ENCODE data around the gene RELB. TPM values are rescaled to one million over a fixed set of nuclear protein-coding genes. Genes with fewer than 3 reads are reported as not detected.
A peak's percentile ranks its signal among the peaks of the same experiment; 100 is the strongest.

Gene RELB
- total and polyA plus RNA-seq, 10 of the 15 experiments (the other 5 are each of a cell fraction or from before 2014, with no cell fraction given), result 0.66 to 43.8 (median 12.8) TPM

DNA sequence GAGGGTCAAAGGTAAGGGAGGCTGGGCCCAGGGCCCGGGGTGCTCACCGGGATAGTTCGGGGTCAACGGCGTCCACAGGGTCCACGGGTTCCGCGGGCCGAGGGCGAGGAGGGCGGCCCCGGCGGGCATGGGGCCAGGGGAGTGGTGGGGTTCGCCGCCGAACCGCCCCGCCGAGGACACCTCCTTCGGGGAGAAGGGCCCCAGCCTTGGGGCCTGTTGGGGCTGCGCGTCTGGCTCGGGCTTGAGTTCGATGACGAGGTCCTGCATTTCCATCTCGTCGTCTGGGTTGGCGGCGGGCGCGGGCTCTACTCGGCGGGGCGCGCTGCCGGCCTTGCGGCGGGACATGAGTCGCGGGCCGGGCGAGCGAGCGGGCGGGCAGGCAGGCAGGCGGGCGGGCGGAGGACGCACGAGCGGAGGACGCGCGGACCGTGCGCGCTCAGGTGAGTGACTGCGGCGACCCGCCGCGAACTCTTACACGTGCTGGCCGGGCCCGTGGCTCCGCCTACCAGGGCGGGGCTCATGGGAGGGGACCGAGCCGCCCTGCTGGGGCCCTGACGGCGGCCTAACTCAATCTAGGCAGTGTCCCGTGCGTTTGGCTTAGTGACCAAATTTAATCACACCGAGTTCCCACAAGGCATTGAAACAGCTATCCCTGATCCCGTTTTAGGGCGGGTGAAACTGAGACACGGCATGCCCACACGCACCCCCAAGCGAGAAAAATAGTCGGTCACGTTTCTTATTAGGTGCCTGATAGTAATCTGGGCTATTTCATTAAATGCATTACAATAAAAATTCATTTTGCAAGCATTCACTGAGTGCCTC, 75.0 kb downstream of the RELB start, which contains the start of gene ZNF296 (continued):
- TF ChIP-seq RB1 (IDR thresholded peaks at IDR 0.05; ENCODE audit: borderline replicate concordance) (peak; percentile 43; the same call in 1 of the 2 replicates), NR2C1 (IDR thresholded peaks at IDR 0.05) (peak; percentile 37; the same call in 1 of the 2 replicates), PAX5 (IDR thresholded peaks at IDR 0.05; ENCODE audit: borderline replicate concordance, low read depth, low read length) (no peak), SMARCA5 (IDR thresholded peaks at IDR 0.05) (peak; percentile 78; the same call in 1 of the 2 replicates), ZSCAN29 (IDR thresholded peaks at IDR 0.05) (no peak), MAX (IDR thresholded peaks at IDR 0.05; ENCODE audit: low read depth, low read length) (peak; percentile 79; the same call in 1 of the 2 replicates), CREM (IDR thresholded peaks at IDR 0.05; ENCODE audit: low read depth) (no peak), TCF3 (IDR thresholded peaks at IDR 0.05; ENCODE audit: borderline replicate concordance, insufficient read depth, low read depth, low read length) (no peak), MYC (IDR thresholded peaks at IDR 0.05; ENCODE audit: insufficient read depth, insufficient read length, insufficient replicate concordance, low read length, severe bottlenecking) (peak; percentile 31), TAF1 (IDR thresholded peaks at IDR 0.05; ENCODE audit: borderline replicate concordance, low read depth, low read length) (peak; percentile 61; the same call in 1 of the 2 replicates), TCF12 (IDR thresholded peaks at IDR 0.05; ENCODE audit: low read depth, low read length) (peak; percentile 34; the same call in 1 of the 2 replicates), BMI1 (IDR thresholded peaks at IDR 0.05; ENCODE audit: borderline replicate concordance) (no peak), EGR1 (IDR thresholded peaks at IDR 0.05; ENCODE audit: borderline replicate concordance in 1 of 2, low read depth in 2 of 2, low read length in 2 of 2) (no peak), LARP7 (IDR thresholded peaks at IDR 0.05) (peak; percentile 98), GATAD2B (conservative IDR thresholded peaks at IDR 0.05; ENCODE audit: low read depth) (peak; percentile 82), E2F4 (IDR thresholded peaks at IDR 0.05; ENCODE audit: low read depth, low read length) (no peak), DPF2 (IDR thresholded peaks at IDR 0.05) (0 out of 2 replicates have a peak, but pooled peaks have one; percentile 44), SIN3A (IDR thresholded peaks at IDR 0.05; ENCODE audit: low read depth, low read length) (0 out of 2 replicates have a peak, but pooled peaks have one; percentile 25), RUNX3 (IDR thresholded peaks at IDR 0.05; ENCODE audit: low read length) (0 out of 2 replicates have a peak, but pooled peaks have one; percentile 9), SUPT20H (IDR thresholded peaks at IDR 0.05; ENCODE audit: borderline replicate concordance, control insufficient read depth, low read depth, low read length) (no peak), CHD2 (IDR thresholded peaks at IDR 0.05; ENCODE audit: borderline replicate concordance, low read depth, low read length) (no peak)
- TF ChIP-seq, protein P1, sequence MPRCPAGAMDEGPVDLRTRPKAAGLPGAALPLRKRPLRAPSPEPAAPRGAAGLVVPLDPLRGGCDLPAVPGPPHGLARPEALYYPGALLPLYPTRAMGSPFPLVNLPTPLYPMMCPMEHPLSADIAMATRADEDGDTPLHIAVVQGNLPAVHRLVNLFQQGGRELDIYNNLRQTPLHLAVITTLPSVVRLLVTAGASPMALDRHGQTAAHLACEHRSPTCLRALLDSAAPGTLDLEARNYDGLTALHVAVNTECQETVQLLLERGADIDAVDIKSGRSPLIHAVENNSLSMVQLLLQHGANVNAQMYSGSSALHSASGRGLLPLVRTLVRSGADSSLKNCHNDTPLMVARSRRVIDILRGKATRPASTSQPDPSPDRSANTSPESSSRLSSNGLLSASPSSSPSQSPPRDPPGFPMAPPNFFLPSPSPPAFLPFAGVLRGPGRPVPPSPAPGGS (IDR thresholded peaks at IDR 0.05; ENCODE audit: borderline replicate concordance, insufficient read depth, low read depth, low read length, poor library complexity, severe bottlenecking), result no peak
- TF ChIP-seq, protein P2, sequence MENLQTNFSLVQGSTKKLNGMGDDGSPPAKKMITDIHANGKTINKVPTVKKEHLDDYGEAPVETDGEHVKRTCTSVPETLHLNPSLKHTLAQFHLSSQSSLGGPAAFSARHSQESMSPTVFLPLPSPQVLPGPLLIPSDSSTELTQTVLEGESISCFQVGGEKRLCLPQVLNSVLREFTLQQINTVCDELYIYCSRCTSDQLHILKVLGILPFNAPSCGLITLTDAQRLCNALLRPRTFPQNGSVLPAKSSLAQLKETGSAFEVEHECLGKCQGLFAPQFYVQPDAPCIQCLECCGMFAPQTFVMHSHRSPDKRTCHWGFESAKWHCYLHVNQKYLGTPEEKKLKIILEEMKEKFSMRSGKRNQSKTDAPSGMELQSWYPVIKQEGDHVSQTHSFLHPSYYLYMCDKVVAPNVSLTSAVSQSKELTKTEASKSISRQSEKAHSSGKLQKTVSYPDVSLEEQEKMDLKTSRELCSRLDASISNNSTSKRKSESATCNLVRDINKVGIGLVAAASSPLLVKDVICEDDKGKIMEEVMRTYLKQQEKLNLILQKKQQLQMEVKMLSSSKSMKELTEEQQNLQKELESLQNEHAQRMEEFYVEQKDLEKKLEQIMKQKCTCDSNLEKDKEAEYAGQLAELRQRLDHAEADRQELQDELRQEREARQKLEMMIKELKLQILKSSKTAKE (IDR thresholded peaks at IDR 0.05; ENCODE audit: low read depth, poor library complexity, severe bottlenecking), result no peak
- TF ChIP-seq, protein P3, sequence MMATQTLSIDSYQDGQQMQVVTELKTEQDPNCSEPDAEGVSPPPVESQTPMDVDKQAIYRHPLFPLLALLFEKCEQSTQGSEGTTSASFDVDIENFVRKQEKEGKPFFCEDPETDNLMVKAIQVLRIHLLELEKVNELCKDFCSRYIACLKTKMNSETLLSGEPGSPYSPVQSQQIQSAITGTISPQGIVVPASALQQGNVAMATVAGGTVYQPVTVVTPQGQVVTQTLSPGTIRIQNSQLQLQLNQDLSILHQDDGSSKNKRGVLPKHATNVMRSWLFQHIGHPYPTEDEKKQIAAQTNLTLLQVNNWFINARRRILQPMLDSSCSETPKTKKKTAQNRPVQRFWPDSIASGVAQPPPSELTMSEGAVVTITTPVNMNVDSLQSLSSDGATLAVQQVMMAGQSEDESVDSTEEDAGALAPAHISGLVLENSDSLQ (IDR thresholded peaks at IDR 0.05), result peak; percentile 77
